Activated T-helper 1 cell treated with anti-CD3 and anti-CD28 coated beads, Interleukin-2, amount 50 U/mL, for 16 hours (primary cell): ENCODE results near the gene TRIM15.
"Not testable (repeated sequence)": the region's sequence is repeated elsewhere in the genome, so short reads cannot be mapped to it uniquely, and the experiment has no call there.

ENCODE experiments used
- DNase-seq, 2 donors: peaks; one replicate each; pipeline ENCODE4 v3.0.0-alpha.2; 2020; ENCODE audit warnings: low read depth in 1 of 2, low spot score in 1 of 2

Gene TRIM15

GRCh38 chr6:30163090-30163917 is at the start of gene TRIM15:
Gene TRIM15 (plus strand): TSS chr6:30163546. CDS start chr6:30163685, 139 bp downstream.
- DNase-seq, result peak in 1 of 2 donors; percentile 24

GRCh38 chr6:30113841-30114240 is 49.5 kb upstream of the TRIM15 start:
- no peak for DNase-seq

- no peak for DNase-seq
These were observed 46.6 kb upstream of the TRIM15 start for GRCh38 chr6:30116724-30117123.

- DNase-seq, result not testable (repeated sequence)
These were observed 44.7 kb upstream of the TRIM15 start for GRCh38 chr6:30118691-30119090.

- no peak for DNase-seq
These were observed 41.6 kb upstream of the TRIM15 start for GRCh38 chr6:30121446-30122366.

GRCh38 chr6:30122515-30122914 is 40.8 kb upstream of the TRIM15 start:
- DNase-seq, result no peak

- DNase-seq, result no peak
These were observed 35.9 kb upstream of the TRIM15 start for GRCh38 chr6:30127238-30128093.

- DNase-seq, result no peak
These were observed 33.8 kb upstream of the TRIM15 start for GRCh38 chr6:30129265-30130178.

GRCh38 chr6:30130179-30130679 is 33.1 kb upstream of the TRIM15 start:
- DNase-seq, result no peak

GRCh38 chr6:30130887-30131862 is 32.2 kb upstream of the TRIM15 start:
- DNase-seq, result peak; percentile 23 to 44

- DNase-seq, result no peak
These were observed 31.3 kb upstream of the TRIM15 start for GRCh38 chr6:30131947-30132497.

- DNase-seq, result no peak
These were observed 28.2 kb upstream of the TRIM15 start for GRCh38 chr6:30135147-30135546.

GRCh38 chr6:30135757-30136156 is 27.6 kb upstream of the TRIM15 start, which contains the start of gene TRIM40:
Gene TRIM40 (plus strand): TSS chr6:30136140. CDS start chr6:30137037, 897 bp downstream.
- DNase-seq, result no peak

GRCh38 chr6:30136570-30137286 is 26.6 kb upstream of the TRIM15 start:
- no peak for DNase-seq

- not testable (repeated sequence) for DNase-seq
These were observed 23.1 kb upstream of the TRIM15 start for GRCh38 chr6:30140240-30140639.

GRCh38 chr6:30142665-30143064 is 20.7 kb upstream of the TRIM15 start:
- no peak for DNase-seq

- DNase-seq, result no peak
These were observed 19.6 kb upstream of the TRIM15 start for GRCh38 chr6:30143780-30144179.
